HEK293 (cell line): Measurements from ENCODE around the gene CFAP43.

Source experiments
- CTCF ChIA-PET: fragments of 350-600 bp; formaldehyde crosslinking; extraction: SDS; loops from one replicate; lab custom pipeline; 2021; ENCODE audit warnings: antibody characterized with exemption; lab: Yijun Ruan, JAX
- POLR2A ChIA-PET: fragments of 300-600 bp; formaldehyde crosslinking; extraction: SDS; loops from one replicate; lab custom pipeline; 2020; ENCODE audit warnings: antibody characterized with exemption, inconsistent platforms; lab: Yijun Ruan, JAX
- H3K27ac ChIP-seq: fragments of 200-500 bp; sonication (Bioruptor generic); 2 replicates; pipeline ENCODE4 v1.5.1; 2014; ENCODE audit warnings: low read depth, low read length, control low read depth, inconsistent platforms; ENCODE audit errors: extremely low read depth
- H3K36me3 ChIP-seq, 2 experiments: fragments of 200-500 bp in 1 of 2; sonication (Bioruptor generic) in 1 of 2; 1 replicate in 1 of 2; 2 replicates in 1 of 2; pipeline ENCODE4 v1.5.1; 2014 to 2017; ENCODE audit warnings: inconsistent platforms in 2 of 2, low read length in 2 of 2; ENCODE audit not compliant: control insufficient read depth in 2 of 2, insufficient read depth in 1 of 2
- H3K4me1 ChIP-seq: fragments of 200-500 bp; sonication (Bioruptor generic); 2 replicates; pipeline ENCODE4 v1.5.1; 2014; ENCODE audit warnings: mild to moderate bottlenecking, low read length, inconsistent platforms; ENCODE audit not compliant: control insufficient read depth, insufficient read depth
- H3K4me3 ChIP-seq: 2 replicates; pipeline ENCODE4 v1.5.1; 2011; ENCODE audit warnings: low read depth, mild to moderate bottlenecking, control low read depth, low read length, moderate library complexity
- H3K9me3 ChIP-seq: fragments of 200-500 bp; sonication (Bioruptor generic); 2 replicates; pipeline ENCODE4 v1.5.1; 2014; ENCODE audit warnings: low read depth, low read length, inconsistent platforms; ENCODE audit not compliant: control insufficient read depth, insufficient read depth
- GLIS1 ChIP-seq: fragments of 450-650 bp; formaldehyde crosslinking; IDR thresholded peaks from 2 replicates; pipeline ENCODE4 v1.5.1; 2016; ENCODE audit warnings: missing biosample characterization, missing genetic modification characterization
- KLF10 ChIP-seq: fragments of 450-650 bp; IDR thresholded peaks from 2 replicates; pipeline ENCODE4 v1.5.1; 2018; ENCODE audit warnings: missing biosample characterization, mild to moderate bottlenecking, missing genetic modification characterization
- KLF7 ChIP-seq: fragments of 450-650 bp; formaldehyde crosslinking; IDR thresholded peaks from 2 replicates; pipeline ENCODE4 v1.5.1; 2016; ENCODE audit warnings: missing biosample characterization, missing genetic modification characterization, borderline replicate concordance
- PRDM1 ChIP-seq: fragments of 450-650 bp; formaldehyde crosslinking; IDR thresholded peaks from 2 replicates; pipeline ENCODE4; 2016; ENCODE audit warnings: missing biosample characterization, missing genetic modification characterization
- PRDM10 ChIP-seq: fragments of 450-650 bp; formaldehyde crosslinking; IDR thresholded peaks from 2 replicates; pipeline ENCODE4 v1.5.1; 2016; ENCODE audit warnings: missing biosample characterization, missing genetic modification characterization
- SP7 ChIP-seq: fragments of 450-650 bp; formaldehyde crosslinking; IDR thresholded peaks from 2 replicates; pipeline ENCODE4 v1.5.1; 2016; ENCODE audit warnings: missing biosample characterization, missing genetic modification characterization
- ZBTB20 ChIP-seq: fragments of 450-650 bp; formaldehyde crosslinking; IDR thresholded peaks from 2 replicates; pipeline ENCODE4 v1.5.1; 2016; ENCODE audit warnings: missing biosample characterization, missing genetic modification characterization
- ZBTB26 ChIP-seq: fragments of 450-650 bp; formaldehyde crosslinking; optimal IDR thresholded peaks from 2 replicates; pipeline ENCODE3; 2016; ENCODE audit warnings: missing biosample characterization, mild to moderate bottlenecking, missing genetic modification characterization
- ZFHX2 ChIP-seq: fragments of 450-650 bp; formaldehyde crosslinking; conservative IDR thresholded peaks from 2 replicates; pipeline ENCODE4 v1.5.1; 2016; ENCODE audit warnings: missing biosample characterization, missing genetic modification characterization
- ZFP69B ChIP-seq: fragments of 450-650 bp; formaldehyde crosslinking; IDR thresholded peaks from 2 replicates; pipeline ENCODE4 v1.5.1; 2016; ENCODE audit warnings: missing biosample characterization, missing genetic modification characterization
- ZNF114 ChIP-seq: fragments of 450-650 bp; formaldehyde crosslinking; IDR thresholded peaks from 2 replicates; pipeline ENCODE4 v1.5.0; 2017; ENCODE audit warnings: missing biosample characterization, missing genetic modification characterization
- ZNF140 ChIP-seq: fragments of 450-650 bp; formaldehyde crosslinking; IDR thresholded peaks from 2 replicates; pipeline ENCODE4 v1.5.1; 2016; ENCODE audit warnings: missing biosample characterization, missing genetic modification characterization
- ZNF169 ChIP-seq: fragments of 450-650 bp; formaldehyde crosslinking; IDR thresholded peaks from 2 replicates; pipeline ENCODE4 v1.5.1; 2016; ENCODE audit warnings: missing biosample characterization, missing genetic modification characterization
- ZNF184 ChIP-seq: fragments of 450-650 bp; IDR thresholded peaks from 2 replicates; pipeline ENCODE4 v1.5.1; 2018; ENCODE audit warnings: missing biosample characterization, mild to moderate bottlenecking, missing genetic modification characterization
- ZNF214 ChIP-seq: fragments of 450-650 bp; formaldehyde crosslinking; IDR thresholded peaks from 2 replicates; pipeline ENCODE4 v1.5.1; 2017; ENCODE audit warnings: missing biosample characterization, mild to moderate bottlenecking, missing genetic modification characterization, borderline replicate concordance
- ZNF239 ChIP-seq: fragments of 450-650 bp; formaldehyde crosslinking; IDR thresholded peaks from 2 replicates; pipeline ENCODE4 v1.5.1; 2016; ENCODE audit warnings: missing biosample characterization, missing genetic modification characterization
- ZNF324 ChIP-seq: fragments of 450-650 bp; formaldehyde crosslinking; IDR thresholded peaks from 2 replicates; pipeline ENCODE4 v1.5.1; 2016; ENCODE audit warnings: missing biosample characterization, missing genetic modification characterization
- ZNF341 ChIP-seq: fragments of 450-650 bp; formaldehyde crosslinking; IDR thresholded peaks from 2 replicates; pipeline ENCODE4; 2016; ENCODE audit warnings: low read depth, missing biosample characterization, missing genetic modification characterization
- ZNF350 ChIP-seq: fragments of 450-650 bp; formaldehyde crosslinking; IDR thresholded peaks from 2 replicates; pipeline ENCODE4 v1.5.0; 2017; ENCODE audit warnings: missing biosample characterization, mild to moderate bottlenecking, missing genetic modification characterization
- ZNF391 ChIP-seq: fragments of 450-650 bp; formaldehyde crosslinking; IDR thresholded peaks from 2 replicates; pipeline ENCODE4 v1.5.1; 2016; ENCODE audit warnings: low read depth, missing biosample characterization, missing genetic modification characterization, borderline replicate concordance
- ZNF501 ChIP-seq: fragments of 450-650 bp; formaldehyde crosslinking; IDR thresholded peaks from 2 replicates; pipeline ENCODE4 v1.5.1; 2016; ENCODE audit warnings: missing biosample characterization, missing genetic modification characterization
- ZNF510 ChIP-seq: fragments of 450-650 bp; formaldehyde crosslinking; IDR thresholded peaks from 2 replicates; pipeline ENCODE4 v1.5.1; 2018; ENCODE audit warnings: mild to moderate bottlenecking, missing genetic modification characterization, missing biosample characterization; ENCODE audit not compliant: insufficient replicate concordance
- ZNF529 ChIP-seq: fragments of 450-650 bp; formaldehyde crosslinking; IDR thresholded peaks from 2 replicates; pipeline ENCODE4 v1.5.1; 2017; ENCODE audit warnings: missing genetic modification characterization, missing biosample characterization; ENCODE audit not compliant: insufficient replicate concordance
- ZNF629 ChIP-seq: fragments of 450-650 bp; formaldehyde crosslinking; IDR thresholded peaks from 2 replicates; pipeline ENCODE4 v1.5.1; 2017; ENCODE audit warnings: missing biosample characterization, missing genetic modification characterization
- ZNF639 ChIP-seq: fragments of 450-650 bp; formaldehyde crosslinking; IDR thresholded peaks from 2 replicates; pipeline ENCODE4 v1.5.1; 2016; ENCODE audit warnings: missing biosample characterization, missing genetic modification characterization
- TF ChIP-seq, protein P1 (sequence below): sonication (generic); formaldehyde crosslinking; IDR thresholded peaks from 2 replicates; pipeline ENCODE4 v1.8.1; 2022; ENCODE audit warnings: mild to moderate bottlenecking, moderate library complexity, missing genetic modification reagents
- TF ChIP-seq, protein P2 (sequence below): fragments of 450-650 bp; formaldehyde crosslinking; IDR thresholded peaks from 2 replicates; pipeline ENCODE4 v1.5.1; 2016; ENCODE audit warnings: missing biosample characterization, missing genetic modification characterization

The CFAP43 gene

GRCh38 chr10:104257235-104257634 lies 25.1 kb upstream of the CFAP43 start:
- H3K27ac ChIP-seq: no peak overlapping the region

DNA sequence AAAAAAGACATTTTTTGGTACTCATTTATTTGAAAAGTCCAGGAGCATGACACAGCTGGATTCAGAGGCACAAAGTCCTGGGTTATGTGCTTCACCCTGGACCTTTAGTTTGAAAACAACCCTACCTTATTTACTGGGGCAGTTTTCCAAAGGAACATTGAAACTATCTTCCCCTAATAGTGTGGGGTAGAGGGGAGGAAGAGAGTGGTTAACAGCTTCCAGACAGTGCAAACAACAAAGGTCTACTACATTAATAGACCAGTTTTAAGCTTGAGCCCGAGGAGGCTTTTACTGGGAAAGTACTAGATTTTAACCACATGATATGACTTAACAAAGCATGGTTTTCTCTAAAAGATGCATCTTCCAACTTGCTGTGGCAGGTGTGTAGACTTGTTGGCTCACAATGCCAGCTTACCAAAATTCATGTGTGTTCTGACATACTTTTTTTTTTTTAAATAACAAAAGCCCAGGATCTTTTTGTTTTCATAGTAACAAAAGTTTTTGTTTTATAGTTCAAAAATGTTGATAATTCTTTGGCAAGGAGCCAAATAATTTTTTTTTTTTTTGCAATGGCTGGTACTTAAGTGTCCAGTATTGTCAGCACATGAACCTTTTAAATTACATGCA lies 24.3 kb upstream of the CFAP43 start:
- ChIA-PET POLR2A (interaction anchor here (0.7 to 0.9 kb wide), 3 partner anchors 9 to 298 kb away, joined by 4 to 6 read pairs (median 6); partner anchors contain the start of gene GSTO2), CTCF (interaction anchor here (0.6 to 2.0 kb wide), 5 partner anchors 18 to 364 kb away, joined by 3 to 9 read pairs (median 3); no protein-coding TSS in a partner anchor)
- Histone ChIP-seq H3K27ac (no peak overlapping the region), H3K4me3 (peak overlapping the region; percentile 55), H3K9me3 (no peaks in the 10 kb centered on the region), H3K4me1 (peaks cover 19% of the 10 kb centered on the region), H3K36me3 (peaks cover 37 to 50% of the 10 kb centered on the region in 2 experiments)
- TF ChIP-seq ZNF510: peak; percentile 36
- TF ChIP-seq GLIS1 (tag by site-specific recombination): no peak
- TF ChIP-seq ZNF350 (tag by site-specific recombination): peak; percentile 44; the same call in 1 of the 2 replicates
- TF ChIP-seq ZNF184 (tag by site-specific recombination): peak; percentile 89
- no peak for TF ChIP-seq ZNF169 (tag by site-specific recombination)
- peak; percentile 73; the same call in 1 of the 2 replicates for TF ChIP-seq ZNF214
- no peak for TF ChIP-seq KLF7 (tag by site-specific recombination)
- TF ChIP-seq, protein P1, sequence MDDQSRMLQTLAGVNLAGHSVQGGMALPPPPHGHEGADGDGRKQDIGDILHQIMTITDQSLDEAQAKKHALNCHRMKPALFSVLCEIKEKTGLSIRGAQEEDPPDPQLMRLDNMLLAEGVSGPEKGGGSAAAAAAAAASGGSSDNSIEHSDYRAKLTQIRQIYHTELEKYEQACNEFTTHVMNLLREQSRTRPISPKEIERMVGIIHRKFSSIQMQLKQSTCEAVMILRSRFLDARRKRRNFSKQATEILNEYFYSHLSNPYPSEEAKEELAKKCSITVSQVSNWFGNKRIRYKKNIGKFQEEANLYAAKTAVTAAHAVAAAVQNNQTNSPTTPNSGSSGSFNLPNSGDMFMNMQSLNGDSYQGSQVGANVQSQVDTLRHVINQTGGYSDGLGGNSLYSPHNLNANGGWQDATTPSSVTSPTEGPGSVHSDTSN (CRISPR knock-in tag): no peak
- no peak for TF ChIP-seq PRDM1 (tag by site-specific recombination)
- TF ChIP-seq ZNF639 (tag by site-specific recombination): no peak
- 0 out of 2 replicates have a peak, but pooled peaks have one; percentile 16 for TF ChIP-seq PRDM10 (tag by site-specific recombination)
- peak; percentile 61 for TF ChIP-seq KLF10 (tag by site-specific recombination)
- no peak for TF ChIP-seq ZNF341 (tag by site-specific recombination)
- no peak for TF ChIP-seq ZNF391 (tag by site-specific recombination)
- no peak for TF ChIP-seq ZFP69B
- TF ChIP-seq ZNF140 (tag by site-specific recombination): no peak
- TF ChIP-seq ZNF529: peak; percentile 14
- TF ChIP-seq ZNF501 (tag by site-specific recombination): no peak
- no peak for TF ChIP-seq ZNF239
- TF ChIP-seq ZNF324 (tag by site-specific recombination): no peak
- TF ChIP-seq ZNF629 (tag by site-specific recombination): no peak
- TF ChIP-seq, protein P2, sequence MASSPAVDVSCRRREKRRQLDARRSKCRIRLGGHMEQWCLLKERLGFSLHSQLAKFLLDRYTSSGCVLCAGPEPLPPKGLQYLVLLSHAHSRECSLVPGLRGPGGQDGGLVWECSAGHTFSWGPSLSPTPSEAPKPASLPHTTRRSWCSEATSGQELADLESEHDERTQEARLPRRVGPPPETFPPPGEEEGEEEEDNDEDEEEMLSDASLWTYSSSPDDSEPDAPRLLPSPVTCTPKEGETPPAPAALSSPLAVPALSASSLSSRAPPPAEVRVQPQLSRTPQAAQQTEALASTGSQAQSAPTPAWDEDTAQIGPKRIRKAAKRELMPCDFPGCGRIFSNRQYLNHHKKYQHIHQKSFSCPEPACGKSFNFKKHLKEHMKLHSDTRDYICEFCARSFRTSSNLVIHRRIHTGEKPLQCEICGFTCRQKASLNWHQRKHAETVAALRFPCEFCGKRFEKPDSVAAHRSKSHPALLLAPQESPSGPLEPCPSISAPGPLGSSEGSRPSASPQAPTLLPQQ (tag by site-specific recombination): no peak
- no peak for TF ChIP-seq ZBTB26 (tag by site-specific recombination)

More at GRCh38 chr10:104257235-104257634, 25.1 kb upstream of the CFAP43 start:
- Histone ChIP-seq H3K36me3 (peaks cover 43 to 58% of the 10 kb centered on the region in 2 experiments), H3K4me1 (peaks cover 19% of the 10 kb centered on the region), H3K4me3 (no peak overlapping the region), H3K9me3 (no peaks in the 10 kb centered on the region)
- ChIA-PET POLR2A (interaction anchor here (0.7 to 0.9 kb wide), 2 partner anchors 10 to 12 kb away, joined by 4 to 6 read pairs; partner anchors contain the start of gene GSTO2), CTCF (interaction anchor here (0.6 to 2.0 kb wide), 4 partner anchors 10 to 240 kb away, joined by 3 to 9 read pairs (median 4); no protein-coding TSS in a partner anchor)
- 0 out of 2 replicates have a peak, but pooled peaks have one; percentile 28 for TF ChIP-seq ZFHX2
- TF ChIP-seq SP7 (tag by site-specific recombination): no peak
- TF ChIP-seq ZBTB20 (tag by site-specific recombination): no peak
- TF ChIP-seq ZNF114 (tag by site-specific recombination): no peak
